ENCODE data around the gene MORN1. TPM values are rescaled to one million over a fixed set of nuclear protein-coding genes. Genes with fewer than 3 reads are reported as not detected.

Gene MORN1
- total and polyA plus RNA-seq, 11 donors = 2.2 to 8.2 (median 3.8) TPM

DNA sequence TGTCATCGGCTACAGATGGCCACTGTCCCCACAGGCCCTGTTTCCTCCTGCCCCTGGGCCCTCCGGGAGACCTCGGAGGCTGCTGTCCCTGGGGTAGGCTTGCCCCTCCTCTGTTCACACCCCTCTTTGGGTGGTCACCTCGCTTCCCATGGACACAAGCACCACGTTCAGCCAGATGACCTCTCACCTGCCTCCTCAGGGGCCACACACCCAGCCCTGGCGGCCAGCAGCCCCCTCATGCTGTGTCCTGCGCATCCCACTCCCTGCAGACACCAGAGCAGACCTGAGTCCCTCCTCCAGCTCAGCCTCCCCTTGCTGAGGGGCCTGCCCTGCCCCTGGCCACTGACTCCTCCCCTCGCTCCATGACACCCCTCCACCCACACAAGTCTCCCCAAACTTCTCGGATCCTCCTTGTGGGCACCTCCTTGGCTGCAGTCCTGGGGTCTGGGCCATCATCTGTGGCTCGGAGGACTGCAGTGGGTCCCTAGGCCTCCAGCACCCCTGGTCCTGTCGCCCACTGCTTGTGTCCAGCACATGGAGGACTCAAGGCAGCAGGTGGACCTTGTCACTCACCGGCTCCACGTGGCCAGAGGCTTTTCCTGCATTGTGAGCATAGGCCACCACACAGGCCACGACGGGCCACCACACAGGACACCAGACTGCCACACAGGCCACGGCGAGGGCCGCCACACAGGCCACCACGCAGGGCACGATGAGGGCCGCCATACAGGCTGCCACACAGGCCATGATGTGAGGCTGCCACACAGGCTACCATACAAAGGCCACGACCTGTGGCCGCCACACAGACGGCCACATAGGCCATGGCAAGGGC, 51.1 kb downstream of the MORN1 start:
- DNase-seq = peak in 1 of 5 donors; percentile 53
- 86 to 93% (median 91%) methylated on average over 19 to 24 of the region's 24 CpGs for WGBS, 4 donors
- H3K27me3 ChIP-seq = no peaks in the 10 kb centered on the region

DNA sequence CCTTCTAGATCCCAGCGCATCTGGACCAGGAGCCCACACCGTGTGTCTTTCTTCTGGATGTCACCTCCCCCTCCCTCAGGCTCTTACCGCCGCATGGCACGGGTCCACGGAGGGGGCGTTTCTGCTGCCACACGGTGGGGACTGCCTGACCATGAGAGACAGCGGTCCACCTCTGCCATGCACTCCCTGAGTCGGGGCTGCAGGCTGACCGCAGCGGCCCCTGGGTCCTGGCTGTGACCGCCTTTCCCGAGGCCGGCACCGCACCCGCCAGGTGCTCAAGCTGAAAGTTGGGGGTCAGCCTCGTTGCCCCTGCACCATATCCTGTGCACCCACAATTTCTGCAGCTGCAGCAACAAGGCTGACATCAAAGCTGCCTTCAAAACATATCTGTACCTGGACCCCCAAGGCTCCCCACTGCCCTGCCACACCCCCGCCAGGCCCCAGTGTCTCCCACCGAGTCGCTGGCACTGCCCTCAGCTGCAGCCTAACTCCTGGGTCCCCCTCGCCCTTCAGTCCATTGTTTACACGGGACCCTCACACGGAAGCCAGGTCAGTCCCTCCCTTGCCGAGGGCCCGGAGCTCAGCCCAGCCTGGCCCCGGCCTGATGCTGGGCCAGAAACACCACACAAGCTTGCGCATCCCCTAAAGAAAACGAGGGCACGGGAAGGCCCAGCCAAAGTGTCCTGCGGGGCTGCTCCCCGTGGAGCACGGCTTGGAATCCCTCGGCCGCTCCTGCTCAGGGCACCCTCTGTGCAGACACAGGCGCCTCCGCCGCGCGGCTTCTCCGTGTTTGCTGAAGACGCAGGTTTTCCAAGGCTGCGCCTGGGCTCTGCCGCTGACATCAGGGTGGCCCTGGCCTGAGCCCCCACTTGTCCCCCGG, 51.9 kb downstream of the MORN1 start:
- Histone ChIP-seq H3K27me3 (no peaks in the 10 kb centered on the region), H3K9me3 (no peaks in the 10 kb centered on the region), H3K36me3 (no peaks in the 10 kb centered on the region), H3K27ac (no peak overlapping the region), H3K4me3 (no peak overlapping the region), H3K4me1 (no peaks in the 10 kb centered on the region)
- ATAC-seq (no peak), DNase-seq (peak in 1 of 5 donors; percentile 64)
- no peak for TF ChIP-seq POLR2A (IDR thresholded peaks at IDR 0.05)
- TF ChIP-seq, protein P1, sequence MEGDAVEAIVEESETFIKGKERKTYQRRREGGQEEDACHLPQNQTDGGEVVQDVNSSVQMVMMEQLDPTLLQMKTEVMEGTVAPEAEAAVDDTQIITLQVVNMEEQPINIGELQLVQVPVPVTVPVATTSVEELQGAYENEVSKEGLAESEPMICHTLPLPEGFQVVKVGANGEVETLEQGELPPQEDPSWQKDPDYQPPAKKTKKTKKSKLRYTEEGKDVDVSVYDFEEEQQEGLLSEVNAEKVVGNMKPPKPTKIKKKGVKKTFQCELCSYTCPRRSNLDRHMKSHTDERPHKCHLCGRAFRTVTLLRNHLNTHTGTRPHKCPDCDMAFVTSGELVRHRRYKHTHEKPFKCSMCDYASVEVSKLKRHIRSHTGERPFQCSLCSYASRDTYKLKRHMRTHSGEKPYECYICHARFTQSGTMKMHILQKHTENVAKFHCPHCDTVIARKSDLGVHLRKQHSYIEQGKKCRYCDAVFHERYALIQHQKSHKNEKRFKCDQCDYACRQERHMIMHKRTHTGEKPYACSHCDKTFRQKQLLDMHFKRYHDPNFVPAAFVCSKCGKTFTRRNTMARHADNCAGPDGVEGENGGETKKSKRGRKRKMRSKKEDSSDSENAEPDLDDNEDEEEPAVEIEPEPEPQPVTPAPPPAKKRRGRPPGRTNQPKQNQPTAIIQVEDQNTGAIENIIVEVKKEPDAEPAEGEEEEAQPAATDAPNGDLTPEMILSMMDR (IDR thresholded peaks at IDR 0.05) = no peak
- intact Hi-C loops (cut with DNase I) = no loop called here
- 86 to 91% (median 89%) methylated on average over 39 to 45 of the region's 45 CpGs for WGBS, 4 donors

More for the DNA sequence above, 51.1 kb downstream of the MORN1 start:
- Histone ChIP-seq H3K36me3 (no peaks in the 10 kb centered on the region), H3K27ac (no peak overlapping the region), H3K9me3 (no peaks in the 10 kb centered on the region), H3K4me3 (no peak overlapping the region), H3K4me1 (no peaks in the 10 kb centered on the region)
- TF ChIP-seq POLR2A (IDR thresholded peaks at IDR 0.05) = no peak
- TF ChIP-seq, protein P1 (IDR thresholded peaks at IDR 0.05) = no peak
- intact Hi-C loops (cut with DNase I) = no loop called here
- ATAC-seq = no peak

DNA sequence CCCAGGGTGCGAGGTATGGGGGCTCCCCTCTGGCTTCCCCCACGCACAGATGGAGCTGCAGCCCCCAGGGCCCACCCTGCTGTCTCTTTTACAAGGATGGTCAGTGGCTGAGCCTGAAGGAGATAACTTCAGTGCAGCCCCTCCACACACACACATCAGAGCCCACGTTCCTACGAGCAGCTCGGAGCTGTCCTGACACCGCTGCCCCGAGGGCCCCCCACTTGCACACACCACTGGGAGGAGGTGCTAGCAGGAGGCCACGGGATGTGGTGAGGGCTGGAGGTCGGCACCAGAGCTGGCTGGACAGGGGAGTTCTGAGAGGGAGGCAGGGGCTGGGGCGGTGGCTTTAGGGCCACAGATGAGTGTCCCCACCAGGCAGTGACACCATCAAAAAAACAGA, 53.9 kb downstream of the MORN1 start:
- intact Hi-C loops (cut with DNase I) = no loop called here

More for the DNA sequence above, 53.9 kb downstream of the MORN1 start:
- no peak for TF ChIP-seq POLR2A (IDR thresholded peaks at IDR 0.05)
- TF ChIP-seq, protein P1 (IDR thresholded peaks at IDR 0.05) = no peak
- Histone ChIP-seq H3K36me3 (no peaks in the 10 kb centered on the region), H3K4me3 (no peak overlapping the region), H3K27me3 (no peaks in the 10 kb centered on the region), H3K4me1 (no peaks in the 10 kb centered on the region), H3K27ac (no peak overlapping the region), H3K9me3 (no peaks in the 10 kb centered on the region)
- WGBS, 4 donors = 67 to 83% (median 75%) methylated on average over 9 to 10 of the region's 10 CpGs
- DNase-seq = no peak
- ATAC-seq = no peak
